ENCODE data around the gene PDE3A.

- TF ChIP-seq CTCF (IDR thresholded peaks at IDR 0.05): no peak
- peak; percentile 58 for TF ChIP-seq POLR2A (IDR thresholded peaks at IDR 0.05)
- peak in 2 of 3 donors; percentile 56 to 60 for TF ChIP-seq POLR2AphosphoS5 (IDR thresholded peaks at IDR 0.05)
- no peak for TF ChIP-seq EP300 (IDR thresholded peaks at IDR 0.05; ENCODE audit: low read depth)
These were observed 4.2 kb downstream of the PDE3A start for GRCh38 chr12:20372326-20373096.

All from transverse colon (tissue), 4 donors.